ENCODE data around the gene NCMAP. TPM values are rescaled to one million over a fixed set of nuclear protein-coding genes. Genes with fewer than 3 reads are reported as not detected.

The NCMAP gene
- total RNA-seq, 2 donors from 2014 or later: 0.14 TPM; not detected in 1

- no peak for TF ChIP-seq CTCF (IDR thresholded peaks at IDR 0.05)
- DNase-seq (ENCODE audit: low spot score): no peak
Observed at GRCh38 chr1:24620678-24621077, 64.8 kb downstream of the NCMAP start.

DNA sequence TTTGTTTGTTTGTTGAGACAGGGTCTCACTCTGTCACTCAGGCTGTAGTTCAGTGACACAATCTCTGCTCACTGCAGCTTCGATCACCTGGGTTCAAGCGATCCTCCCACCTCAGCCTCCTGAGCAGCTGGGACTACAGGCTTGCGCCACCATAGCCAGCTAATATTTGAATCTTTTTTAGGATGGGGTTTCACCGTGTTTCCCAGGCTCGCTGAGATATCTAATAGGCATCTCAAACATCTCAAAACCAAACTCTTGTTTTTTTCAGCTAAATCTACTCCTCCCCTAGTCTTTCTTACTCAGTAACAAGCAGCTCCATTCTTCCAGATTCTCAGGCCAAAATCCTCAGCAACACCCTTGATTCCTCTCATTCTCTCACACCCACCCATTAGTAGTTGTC, 65.2 kb downstream of the NCMAP start:
- no peak overlapping the region for H3K4me3 ChIP-seq
- H3K27me3 ChIP-seq (replicated peaks; ENCODE audit: insufficient read depth): no peaks in the 10 kb centered on the region
- ATAC-seq (ENCODE audit: insufficient number of reproducible peaks, low FRiP score, low read depth): no peak
- DNase-seq (ENCODE audit: low spot score): no peak
- no peak overlapping the region for H3K27ac ChIP-seq
- no peaks in the 10 kb centered on the region for H3K4me1 ChIP-seq (ENCODE audit: control insufficient read depth in 1 of 2, low read depth in 2 of 2)
- no peaks in the 10 kb centered on the region for H3K36me3 ChIP-seq
- TF ChIP-seq CTCF (IDR thresholded peaks at IDR 0.05): no peak
- H3K9me3 ChIP-seq: no peaks in the 10 kb centered on the region

More at GRCh38 chr1:24620678-24621077, 64.8 kb downstream of the NCMAP start:
- ATAC-seq (ENCODE audit: insufficient number of reproducible peaks, low FRiP score, low read depth): no peak
- H3K36me3 ChIP-seq: no peaks in the 10 kb centered on the region
- no peaks in the 10 kb centered on the region for H3K4me1 ChIP-seq (ENCODE audit: control insufficient read depth in 1 of 2, low read depth in 2 of 2)
- no peaks in the 10 kb centered on the region for H3K9me3 ChIP-seq
- no peaks in the 10 kb centered on the region for H3K27me3 ChIP-seq (replicated peaks; ENCODE audit: insufficient read depth)
- H3K27ac ChIP-seq: no peak overlapping the region
- no peak overlapping the region for H3K4me3 ChIP-seq

- Histone ChIP-seq H3K36me3 (no peaks in the 10 kb centered on the region), H3K27ac (no peak overlapping the region), H3K27me3 (replicated peaks; ENCODE audit: insufficient read depth) (no peaks in the 10 kb centered on the region), H3K9me3 (no peaks in the 10 kb centered on the region), H3K4me1 (ENCODE audit: control insufficient read depth in 1 of 2, low read depth in 2 of 2) (no peaks in the 10 kb centered on the region), H3K4me3 (no peak overlapping the region)
- no peak for TF ChIP-seq CTCF (IDR thresholded peaks at IDR 0.05)
- no peak for ATAC-seq (ENCODE audit: insufficient number of reproducible peaks, low FRiP score, low read depth)
- DNase-seq (ENCODE audit: low spot score): no peak
Observed at GRCh38 chr1:24622218-24622617, 66.3 kb downstream of the NCMAP start.

DNA sequence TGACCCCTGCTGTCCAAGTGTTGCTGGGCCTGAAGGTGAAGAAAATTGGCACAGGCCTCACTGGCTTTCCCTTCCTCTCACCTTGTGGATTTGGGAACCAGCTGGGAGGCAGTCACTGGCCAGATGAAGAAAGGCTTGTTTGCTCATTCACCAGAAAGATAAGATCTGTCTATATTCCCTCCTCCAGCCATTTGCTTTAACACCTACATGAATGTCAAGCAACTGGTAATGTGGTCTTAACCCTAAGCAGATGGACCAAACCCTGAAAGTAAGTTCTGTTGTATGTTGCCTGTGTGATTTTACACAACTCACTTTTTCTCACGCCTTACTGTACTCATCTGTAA, 76.9 kb downstream of the NCMAP start:
- Histone ChIP-seq H3K4me1 (ENCODE audit: control insufficient read depth in 1 of 2, low read depth in 2 of 2) (no peaks in the 10 kb centered on the region), H3K27me3 (replicated peaks; ENCODE audit: insufficient read depth) (no peaks in the 10 kb centered on the region), H3K36me3 (no peaks in the 10 kb centered on the region), H3K9me3 (no peaks in the 10 kb centered on the region), H3K4me3 (no peak overlapping the region), H3K27ac (no peak overlapping the region)
- TF ChIP-seq CTCF (IDR thresholded peaks at IDR 0.05): no peak
- DNase-seq (ENCODE audit: low spot score): no peak
- ATAC-seq (ENCODE audit: insufficient number of reproducible peaks, low FRiP score, low read depth): no peak

- no peaks in the 10 kb centered on the region for H3K27me3 ChIP-seq (replicated peaks; ENCODE audit: insufficient read depth)
- H3K4me1 ChIP-seq (ENCODE audit: control insufficient read depth in 1 of 2, low read depth in 2 of 2): no peaks in the 10 kb centered on the region
- H3K9me3 ChIP-seq: no peaks in the 10 kb centered on the region
- no peak for ATAC-seq (ENCODE audit: insufficient number of reproducible peaks, low FRiP score, low read depth)
- H3K27ac ChIP-seq: no peak overlapping the region
- no peaks in the 10 kb centered on the region for H3K36me3 ChIP-seq
- peak; percentile 31 for TF ChIP-seq CTCF (IDR thresholded peaks at IDR 0.05)
- no peak for DNase-seq (ENCODE audit: low spot score)
- H3K4me3 ChIP-seq: no peak overlapping the region
Observed at GRCh38 chr1:24635195-24635843, 79.4 kb downstream of the NCMAP start.

Measured in thoracic aorta (tissue), 2 donors.